ENCODE results near the gene ARHGAP26. TPM values are rescaled to one million over a fixed set of nuclear protein-coding genes. Genes with fewer than 3 reads are reported as not detected.
A peak's percentile ranks its signal among the peaks of the same experiment; 100 is the strongest.

Gene ARHGAP26
- total and polyA plus RNA-seq, 7 donors = 2.5 to 28.7 (median 12.0) TPM

GRCh38 chr5:143249851-143250250 lies 479.7 kb downstream of the ARHGAP26 start:
- 89 to 98% (median 89%) methylated on average over 2 of the region's 2 CpGs for WGBS, 3 donors
- H3K4me1 ChIP-seq = peaks cover 34% of the 10 kb centered on the region
- ATAC-seq (no peak), DNase-seq (no peak)
- H3K36me3 ChIP-seq (ENCODE audit: insufficient read depth in 1 of 2, low read depth in 1 of 2) = no peaks in the 10 kb centered on the region
- H3K4me3 ChIP-seq = no peak overlapping the region
- intact Hi-C loops (cut with DNase I) = loop anchor here (5.0 to 10.0 kb wide), 2 partner anchors 67 to 155 kb away; partner anchors contain the start of gene NR3C1 (in 1 of the 2)
- H3K27ac ChIP-seq = peak overlapping the region; percentile 75
- no peaks in the 10 kb centered on the region for H3K9me3 ChIP-seq
- TF ChIP-seq CTCF (IDR thresholded peaks at IDR 0.05) = no peak
- H3K27me3 ChIP-seq (ENCODE audit: insufficient read depth in 3 of 3, low read length in 2 of 3) = no peaks in the 10 kb centered on the region

DNA sequence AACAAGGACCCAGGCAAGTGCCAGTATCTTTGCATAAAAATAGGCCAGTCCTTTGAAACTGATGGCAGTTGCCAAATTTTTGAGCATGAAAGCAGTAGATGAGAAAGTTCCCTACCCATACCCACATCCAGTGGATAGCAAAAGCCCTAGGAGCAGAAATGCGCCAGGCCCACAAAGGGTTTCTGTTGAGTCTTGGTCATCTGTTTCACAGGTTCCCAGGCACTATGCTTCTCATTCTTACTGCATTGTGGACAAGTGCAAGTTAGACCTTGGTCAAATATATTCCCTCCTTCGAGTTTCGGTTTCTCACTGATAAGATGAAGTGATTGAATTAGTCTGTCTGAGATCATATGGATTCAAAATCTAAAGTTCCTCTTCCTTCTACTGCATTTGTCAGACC lies 481.0 kb downstream of the ARHGAP26 start:
- no peaks in the 10 kb centered on the region for H3K27me3 ChIP-seq (ENCODE audit: insufficient read depth in 3 of 3, low read length in 2 of 3)
- no peak for DNase-seq
- intact Hi-C loops (cut with DNase I) = no loop called here
- 93 to 97% (median 95%) methylated on average over 3 of the region's 3 CpGs for WGBS, 3 donors
- H3K27ac ChIP-seq = no peak overlapping the region
- ATAC-seq = no peak
- H3K4me3 ChIP-seq = no peak overlapping the region
- H3K9me3 ChIP-seq = no peaks in the 10 kb centered on the region
- H3K4me1 ChIP-seq = peaks cover 22% of the 10 kb centered on the region
- no peak for TF ChIP-seq CTCF (IDR thresholded peaks at IDR 0.05)
- no peaks in the 10 kb centered on the region for H3K36me3 ChIP-seq (ENCODE audit: insufficient read depth in 1 of 2, low read depth in 1 of 2)

GRCh38 chr5:143251946-143252345 lies 481.8 kb downstream of the ARHGAP26 start:
- H3K36me3 ChIP-seq (ENCODE audit: insufficient read depth in 1 of 2, low read depth in 1 of 2) = no peaks in the 10 kb centered on the region
- no peak overlapping the region for H3K4me3 ChIP-seq
- DNase-seq (no peak), ATAC-seq (no peak)
- H3K27me3 ChIP-seq (ENCODE audit: insufficient read depth in 3 of 3, low read length in 2 of 3) = no peaks in the 10 kb centered on the region
- H3K9me3 ChIP-seq = no peaks in the 10 kb centered on the region
- no peak overlapping the region for H3K27ac ChIP-seq
- WGBS, 3 donors = 90 to 93% (median 92%) methylated on average over 4 of the region's 4 CpGs
- no peak for TF ChIP-seq CTCF (IDR thresholded peaks at IDR 0.05)
- H3K4me1 ChIP-seq = peaks cover 17% of the 10 kb centered on the region
- intact Hi-C loops (cut with DNase I) = no loop called here

DNA sequence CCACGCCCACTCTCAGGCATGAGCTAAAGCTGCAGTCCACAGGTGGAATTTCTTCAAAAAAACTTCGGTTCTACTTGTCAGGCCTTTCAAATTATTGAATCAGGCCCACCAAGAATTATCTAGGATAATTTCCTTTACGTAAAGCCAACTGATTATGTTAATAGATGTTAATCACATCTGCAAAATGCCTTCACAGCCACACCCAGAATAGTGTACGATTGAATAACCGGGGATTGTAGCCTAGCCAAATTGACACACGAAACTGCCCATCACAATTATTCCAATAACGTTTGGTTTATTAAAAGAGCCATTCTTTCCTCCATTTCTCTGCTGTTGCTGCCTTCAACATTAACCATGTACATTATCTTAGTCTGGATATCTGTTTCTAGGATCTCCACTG lies 484.6 kb downstream of the ARHGAP26 start:
- no peaks in the 10 kb centered on the region for H3K27me3 ChIP-seq (ENCODE audit: insufficient read depth in 3 of 3, low read length in 2 of 3)
- TF ChIP-seq CTCF (IDR thresholded peaks at IDR 0.05) = no peak
- H3K4me1 ChIP-seq = peaks cover 5% of the 10 kb centered on the region
- no peak overlapping the region for H3K27ac ChIP-seq
- intact Hi-C loops (cut with DNase I) = loop anchor here in 1 of 2 donors (5.0 kb wide), 1 partner anchor 42 kb away; no protein-coding TSS in a partner anchor
- H3K36me3 ChIP-seq (ENCODE audit: insufficient read depth in 1 of 2, low read depth in 1 of 2) = no peaks in the 10 kb centered on the region
- no peaks in the 10 kb centered on the region for H3K9me3 ChIP-seq
- ATAC-seq (no peak), DNase-seq (no peak)
- 71 to 75% (median 73%) methylated on average over 7 of the region's 7 CpGs for WGBS, 3 donors
- no peak overlapping the region for H3K4me3 ChIP-seq
